Neutrophil (primary cell): ENCODE measurements around the gene DNAJC10.

Experiments
- H3K27ac ChIP-seq: fragments of 200-600 bp; sonication (generic); 2 replicates; pipeline ENCODE4 v1.5.1; 2016; ENCODE audit warnings: mild to moderate bottlenecking, moderate library complexity
- H3K27me3 ChIP-seq: fragments of 200-600 bp; sonication (generic); 2 replicates; pipeline ENCODE4 v1.6.0; 2016; ENCODE audit warnings: mild to moderate bottlenecking
- H3K36me3 ChIP-seq: fragments of 200-600 bp; sonication (generic); 2 replicates; pipeline ENCODE4 v1.5.1; 2017
- H3K4me1 ChIP-seq, 2 experiments: fragments of 200-600 bp in 1 of 2; sonication (generic) in 1 of 2; 1 replicate in 1 of 2; 2 replicates in 1 of 2; pipeline versions ENCODE4 v1.5.1 to v1.6.1; 2013 to 2016; ENCODE audit warnings: low read depth in 1 of 2, low read length in 1 of 2, mild to moderate bottlenecking in 1 of 2, moderate library complexity in 1 of 2; ENCODE audit not compliant: control insufficient read depth in 1 of 2, insufficient read depth in 1 of 2
- H3K4me3 ChIP-seq, 2 experiments: fragments of 200-600 bp in 1 of 2; sonication (generic) in 1 of 2; 1 replicate in 1 of 2; 2 replicates in 1 of 2; pipeline ENCODE4 v1.5.1; 2013 to 2016; ENCODE audit warnings: low read depth in 1 of 2, low read length in 1 of 2, mild to moderate bottlenecking in 1 of 2, moderate library complexity in 1 of 2
- H3K9me3 ChIP-seq: fragments of 200-600 bp; sonication (generic); 2 replicates; pipeline ENCODE4 v1.5.1; 2016
- CTCF ChIP-seq: fragments of 200-600 bp; sonication (generic); IDR thresholded peaks from 2 replicates; pipeline ENCODE4 v1.5.1; 2016; ENCODE audit warnings: antibody characterized with exemption

DNAJC10 gene

GRCh38 chr2:182831101-182831500 is 115.0 kb downstream of the DNAJC10 start:
- Histone ChIP-seq H3K36me3 (no peaks in the 10 kb centered on the region), H3K27ac (no peak overlapping the region), H3K4me3 (no peak overlapping the region), H3K4me1 (no peaks in the 10 kb centered on the region), H3K27me3 (no peaks in the 10 kb centered on the region), H3K9me3 (no peaks in the 10 kb centered on the region)
- TF ChIP-seq CTCF = no peak

GRCh38 chr2:182831921-182832320 is 115.9 kb downstream of the DNAJC10 start:
- Histone ChIP-seq H3K4me3 (no peak overlapping the region), H3K27ac (no peak overlapping the region), H3K36me3 (no peaks in the 10 kb centered on the region), H3K9me3 (no peaks in the 10 kb centered on the region), H3K4me1 (no peaks in the 10 kb centered on the region), H3K27me3 (no peaks in the 10 kb centered on the region)
- TF ChIP-seq CTCF = no peak

- H3K27me3 ChIP-seq = no peaks in the 10 kb centered on the region
- no peaks in the 10 kb centered on the region for H3K4me1 ChIP-seq
- no peaks in the 10 kb centered on the region for H3K9me3 ChIP-seq
- H3K36me3 ChIP-seq = no peaks in the 10 kb centered on the region
- H3K27ac ChIP-seq = no peak overlapping the region
- no peak for TF ChIP-seq CTCF
- H3K4me3 ChIP-seq = no peak overlapping the region
Observed at GRCh38 chr2:182833084-182833854, 117.2 kb downstream of the DNAJC10 start.

GRCh38 chr2:182834293-182834692 is 118.2 kb downstream of the DNAJC10 start:
- TF ChIP-seq CTCF = no peak
- no peaks in the 10 kb centered on the region for H3K9me3 ChIP-seq

GRCh38 chr2:182836451-182836850 is 120.4 kb downstream of the DNAJC10 start:
- H3K4me1 ChIP-seq = no peaks in the 10 kb centered on the region
- no peaks in the 10 kb centered on the region for H3K27me3 ChIP-seq
- no peak for TF ChIP-seq CTCF
- no peaks in the 10 kb centered on the region for H3K9me3 ChIP-seq
- no peak overlapping the region for H3K4me3 ChIP-seq
- no peak overlapping the region for H3K27ac ChIP-seq
- H3K36me3 ChIP-seq = no peaks in the 10 kb centered on the region

More at GRCh38 chr2:182834293-182834692, 118.2 kb downstream of the DNAJC10 start:
- no peak overlapping the region for H3K4me3 ChIP-seq
- no peaks in the 10 kb centered on the region for H3K36me3 ChIP-seq
- no peak overlapping the region for H3K27ac ChIP-seq
- H3K27me3 ChIP-seq = no peaks in the 10 kb centered on the region
- H3K4me1 ChIP-seq = no peaks in the 10 kb centered on the region
